H9 (cell line): ENCODE measurements around the gene MARCHF10. TPM values are rescaled to one million over a fixed set of nuclear protein-coding genes. Genes with fewer than 3 reads are reported as not detected.

ENCODE experiments used
- DNase-seq: peaks from one replicate; pipeline ENCODE4 v3.0.0-alpha.2; 2017
- H2AFZ ChIP-seq: one replicate; pipeline ENCODE4 v1.6.1; 2013; ENCODE audit warnings: mild to moderate bottlenecking, low read length, control low read depth, moderate library complexity
- H2AK5ac ChIP-seq: 2 replicates; pipeline ENCODE4 v1.6.1; 2013; ENCODE audit warnings: low read length, control low read depth, mixed read lengths; ENCODE audit not compliant: insufficient read length
- H2BK120ac ChIP-seq: one replicate; pipeline ENCODE4 v1.6.1; 2013; ENCODE audit warnings: low read depth, mild to moderate bottlenecking, low read length, control low read depth, inconsistent platforms; ENCODE audit not compliant: poor library complexity, severe bottlenecking
- H2BK12ac ChIP-seq: 2 replicates; pipeline ENCODE4 v1.6.1; 2013; ENCODE audit warnings: low read length, control low read depth, mixed read lengths, low read depth; ENCODE audit not compliant: insufficient read length
- H2BK15ac ChIP-seq: 2 replicates; pipeline ENCODE4 v1.6.1; 2013; ENCODE audit warnings: low read depth, low read length, control low read depth
- H2BK20ac ChIP-seq: one replicate; pipeline ENCODE4 v1.6.1; 2013; ENCODE audit warnings: low read depth, mild to moderate bottlenecking, low read length, control low read depth, inconsistent platforms; ENCODE audit not compliant: poor library complexity, severe bottlenecking
- H2BK5ac ChIP-seq: 2 replicates; pipeline ENCODE4 v1.6.1; 2013; ENCODE audit warnings: low read length, control low read depth, mixed read lengths; ENCODE audit not compliant: insufficient read length
- H3K14ac ChIP-seq: 2 replicates; pipeline ENCODE4 v1.6.1; 2013; ENCODE audit warnings: low read length, control low read depth; ENCODE audit not compliant: insufficient read depth
- H3K18ac ChIP-seq: 2 replicates; pipeline ENCODE4 v1.6.1; 2013; ENCODE audit warnings: low read depth, mild to moderate bottlenecking, mixed read lengths, low read length, control low read depth; ENCODE audit not compliant: insufficient read length
- H3K23ac ChIP-seq: 2 replicates; pipeline ENCODE4 v1.6.1; 2013; ENCODE audit warnings: low read length, control low read depth, mixed read lengths, low read depth; ENCODE audit not compliant: insufficient read length
- H3K23me2 ChIP-seq: 2 replicates; pipeline ENCODE4 v1.6.1; 2013; ENCODE audit warnings: low read depth, mild to moderate bottlenecking, mixed read lengths, low read length, control low read depth; ENCODE audit not compliant: insufficient read length, poor library complexity, severe bottlenecking
- H3K27ac ChIP-seq: 2 replicates; pipeline ENCODE4 v1.5.1; 2013; ENCODE audit warnings: low read length, control low read depth, mixed read lengths, low read depth; ENCODE audit not compliant: insufficient read length
- H3K27me3 ChIP-seq: 2 replicates; pipeline ENCODE4 v1.6.1; 2013; ENCODE audit warnings: low read length, control low read depth, inconsistent platforms; ENCODE audit not compliant: insufficient read depth
- H3K4ac ChIP-seq: 2 replicates; pipeline ENCODE4 v1.6.1; 2013; ENCODE audit warnings: low read depth, mild to moderate bottlenecking, control low read depth, inconsistent platforms, low read length, moderate library complexity
- H3K4me1 ChIP-seq: 2 replicates; pipeline ENCODE4 v1.6.1; 2013; ENCODE audit warnings: low read length, control low read depth, inconsistent platforms; ENCODE audit not compliant: insufficient read depth
- H3K4me2 ChIP-seq: 2 replicates; pipeline ENCODE4 v1.6.1; 2013; ENCODE audit warnings: low read length, control low read depth, mixed read lengths; ENCODE audit not compliant: insufficient read length, insufficient read depth
- H3K56ac ChIP-seq: 2 replicates; pipeline ENCODE4 v1.6.1; 2013; ENCODE audit warnings: low read depth, mild to moderate bottlenecking, mixed read lengths, low read length, control low read depth; ENCODE audit not compliant: insufficient read length
- H3K79me1 ChIP-seq: 2 replicates; pipeline ENCODE4 v1.6.1; 2013; ENCODE audit warnings: low read depth, mild to moderate bottlenecking, moderate library complexity, low read length, control low read depth, inconsistent platforms; ENCODE audit not compliant: insufficient read depth, poor library complexity, severe bottlenecking
- H3K79me2 ChIP-seq: 2 replicates; pipeline ENCODE4 v1.6.1; 2013; ENCODE audit warnings: low read length, control low read depth, inconsistent platforms; ENCODE audit not compliant: insufficient read depth
- H3K9ac ChIP-seq: 2 replicates; pipeline ENCODE4 v1.6.1; 2013; ENCODE audit warnings: low read length, control low read depth, mixed read lengths; ENCODE audit not compliant: insufficient read length; ENCODE audit errors: extremely low read depth
- H3K9me3 ChIP-seq: one replicate; pipeline ENCODE4 v1.6.1; 2013; ENCODE audit warnings: low read depth, low read length, inconsistent platforms; ENCODE audit not compliant: control insufficient read depth
- H3T11ph ChIP-seq: one replicate; pipeline ENCODE4 v1.6.1; 2013; ENCODE audit warnings: mild to moderate bottlenecking, low read length, control low read depth, inconsistent platforms
- H4K20me1 ChIP-seq: one replicate; pipeline ENCODE4 v1.6.1; 2013; ENCODE audit not compliant: control insufficient read depth, insufficient read length, insufficient read depth
- H4K5ac ChIP-seq: 2 replicates; pipeline ENCODE4 v1.6.1; 2013; ENCODE audit warnings: low read depth, mild to moderate bottlenecking, mixed read lengths, low read length, control low read depth; ENCODE audit not compliant: insufficient read length
- H4K8ac ChIP-seq: replicated peaks from 2 replicates; pipeline ENCODE4 v1.6.1; 2013; ENCODE audit warnings: low read length, control low read depth, mixed read lengths, low read depth; ENCODE audit not compliant: insufficient read length
- H4K91ac ChIP-seq: 2 replicates; pipeline ENCODE4 v1.6.1; 2013; ENCODE audit warnings: low read depth, mild to moderate bottlenecking, moderate library complexity, mixed read lengths, low read length, control low read depth; ENCODE audit not compliant: insufficient read length
- H3K27ac Mint-ChIP-seq, 3 experiments: 2 replicates in 2 of 3; 3 replicates in 1 of 3; pipeline ENCODE4 v1.8.0; 2020 to 2021; ENCODE audit warnings: mixed read lengths in 3 of 3, mild to moderate bottlenecking in 1 of 3, moderate library complexity in 1 of 3
- H3K27me3 Mint-ChIP-seq: 2 replicates; pipeline ENCODE4 v1.8.0; 2021; ENCODE audit warnings: low read depth, mild to moderate bottlenecking, moderate library complexity, mixed read lengths
- H3K36me3 Mint-ChIP-seq, 3 experiments: 2 replicates in 2 of 3; 3 replicates in 1 of 3; pipeline ENCODE4 v1.8.0; 2020 to 2021; ENCODE audit warnings: low read depth in 3 of 3, mixed read lengths in 3 of 3; ENCODE audit not compliant: insufficient read depth in 1 of 3
- H3K4me1 Mint-ChIP-seq, 2 experiments: 2 replicates each; pipeline ENCODE4 v1.8.0; 2020; ENCODE audit warnings: mixed read lengths in 2 of 2
- H3K4me3 Mint-ChIP-seq, 2 experiments: 2 replicates in 1 of 2; 3 replicates in 1 of 2; pipeline ENCODE4 v1.8.0; 2020 to 2021; ENCODE audit warnings: mild to moderate bottlenecking in 2 of 2, mixed read lengths in 2 of 2, moderate library complexity in 1 of 2
- H3K9me3 Mint-ChIP-seq, 2 experiments: 2 replicates in 1 of 2; 3 replicates in 1 of 2; pipeline ENCODE4 v1.8.0; 2020; ENCODE audit warnings: mild to moderate bottlenecking in 2 of 2, mixed read lengths in 2 of 2, moderate library complexity in 1 of 2
- WGBS: extraction: QIAGEN DNeasy Blood & Tissue Kit; methylation state at CpG from one replicate; pipeline ENCODE4 v1.1.7; 2013; ENCODE audit warnings: missing lambda C conversion rate, low lambda C conversion rate, mixed read lengths; ENCODE audit not compliant: insufficient read length; ENCODE audit errors: extremely low coverage; 5-methylcytosine and 5-hydroxymethylcytosine counted together
- total RNA-seq: library from RNA; stranded (reverse); gene quantifications from 2 replicates; pipeline ENCODE4 v1.2.1, GENCODE V29; 2021
- TF ChIP-seq, protein P1 (sequence below): fragments of 200-600 bp; sonication (generic); conservative IDR thresholded peaks from 3 replicates; pipeline ENCODE4 v1.8.0; 2021; ENCODE audit warnings: antibody characterized with exemption, mild to moderate bottlenecking

MARCHF10 gene
- total RNA-seq, 1 experiment from 2014 or later, result not detected

DNA sequence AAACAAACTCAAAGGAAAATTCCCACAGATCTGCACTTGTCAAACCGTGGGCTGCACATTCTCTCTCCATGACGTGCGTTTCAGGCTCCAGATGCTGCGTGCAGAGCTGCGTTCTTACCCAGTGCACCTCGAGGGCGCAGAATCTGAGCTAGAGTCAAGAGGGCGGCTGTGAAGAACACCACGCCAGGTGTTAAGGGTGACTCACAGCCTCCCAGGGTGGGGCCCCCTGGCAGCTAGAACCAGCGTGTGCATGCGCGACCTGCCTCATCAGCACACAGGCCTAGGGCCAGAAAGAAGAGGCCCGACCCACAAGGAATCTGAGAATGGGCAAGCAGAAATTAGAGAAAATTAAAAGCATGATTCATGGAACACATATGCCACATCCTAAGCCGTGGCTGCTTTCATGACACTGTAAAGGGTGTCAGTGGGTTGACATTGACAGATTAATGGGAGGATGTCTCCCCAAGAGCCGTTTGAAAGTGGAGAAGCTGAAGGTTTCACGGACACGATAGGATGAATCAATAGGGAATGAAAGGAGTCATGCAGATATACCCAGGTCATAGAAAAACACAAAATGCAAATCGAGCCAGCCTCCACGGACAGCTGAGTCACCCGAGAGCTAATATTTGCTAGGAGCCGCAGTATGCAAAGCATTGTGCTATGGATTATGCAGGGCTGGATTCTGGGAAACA, 29.0 kb downstream of the MARCHF10 start:
- Histone ChIP-seq H3K18ac (no peak overlapping the region), H2BK12ac (no peak overlapping the region), H2BK15ac (no peak overlapping the region), H3K14ac (no peak overlapping the region), H3K23ac (no peak overlapping the region), H3K79me2 (no peaks in the 10 kb centered on the region), H3K9me3 (no peaks in the 10 kb centered on the region), H3K27ac (no peak overlapping the region), H3T11ph (no peak overlapping the region), H4K8ac (no peak overlapping the region), H3K4me2 (no peak overlapping the region), H4K20me1 (no peaks in the 10 kb centered on the region), H3K9ac (no peak overlapping the region), H3K27me3 (no peaks in the 10 kb centered on the region; the same call in 1 of the 2 replicates), H3K79me1 (no peaks in the 10 kb centered on the region), H2AFZ (no peak overlapping the region), H2BK20ac (no peak overlapping the region), H3K4ac (no peak overlapping the region), H4K5ac (no peak overlapping the region), H3K4me1 (no peaks in the 10 kb centered on the region), H4K91ac (no peak overlapping the region), H2BK120ac (no peak overlapping the region), H2AK5ac (no peak overlapping the region), H2BK5ac (no peak overlapping the region), H3K56ac (no peak overlapping the region), H3K23me2 (no peaks in the 10 kb centered on the region)
- WGBS, result no CpG with 5 or more reads among the region's 21 CpGs
- peaks cover 14 to 16% of the 10 kb centered on the region in 2 experiments for H3K4me1 Mint-ChIP-seq
- TF ChIP-seq, protein P1, sequence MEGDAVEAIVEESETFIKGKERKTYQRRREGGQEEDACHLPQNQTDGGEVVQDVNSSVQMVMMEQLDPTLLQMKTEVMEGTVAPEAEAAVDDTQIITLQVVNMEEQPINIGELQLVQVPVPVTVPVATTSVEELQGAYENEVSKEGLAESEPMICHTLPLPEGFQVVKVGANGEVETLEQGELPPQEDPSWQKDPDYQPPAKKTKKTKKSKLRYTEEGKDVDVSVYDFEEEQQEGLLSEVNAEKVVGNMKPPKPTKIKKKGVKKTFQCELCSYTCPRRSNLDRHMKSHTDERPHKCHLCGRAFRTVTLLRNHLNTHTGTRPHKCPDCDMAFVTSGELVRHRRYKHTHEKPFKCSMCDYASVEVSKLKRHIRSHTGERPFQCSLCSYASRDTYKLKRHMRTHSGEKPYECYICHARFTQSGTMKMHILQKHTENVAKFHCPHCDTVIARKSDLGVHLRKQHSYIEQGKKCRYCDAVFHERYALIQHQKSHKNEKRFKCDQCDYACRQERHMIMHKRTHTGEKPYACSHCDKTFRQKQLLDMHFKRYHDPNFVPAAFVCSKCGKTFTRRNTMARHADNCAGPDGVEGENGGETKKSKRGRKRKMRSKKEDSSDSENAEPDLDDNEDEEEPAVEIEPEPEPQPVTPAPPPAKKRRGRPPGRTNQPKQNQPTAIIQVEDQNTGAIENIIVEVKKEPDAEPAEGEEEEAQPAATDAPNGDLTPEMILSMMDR, result no peak
- peaks cover 3 to 5% (median 3%) of the 10 kb centered on the region in 3 experiments; a peak in 4 of 7 replicates for H3K36me3 Mint-ChIP-seq
- H3K27me3 Mint-ChIP-seq, result 0 out of 2 replicates have a peak, but pooled peaks cover 1% of the 10 kb centered on the region
- DNase-seq, result peak; percentile 63
- peak overlapping the region; percentile 25 to 60 (median 59); a peak in 4 of 7 replicates for H3K27ac Mint-ChIP-seq
- H3K4me3 Mint-ChIP-seq, result no peak overlapping the region
- peaks cover 4 to 12% of the 10 kb centered on the region in 2 experiments for H3K9me3 Mint-ChIP-seq
